Hepatocyte (in vitro differentiated cells): ENCODE measurements around the gene TPRKB.

Source experiments
- EZH2 ChIP-seq: fragments of 200-600 bp; sonication (generic); IDR thresholded peaks from 2 replicates; pipeline ENCODE4 v1.6.1; 2016; ENCODE audit warnings: antibody characterized with exemption, mild to moderate bottlenecking, borderline replicate concordance
- EZH2phosphoT487 ChIP-seq: fragments of 200-600 bp; sonication (generic); IDR thresholded peaks from one replicate; pipeline ENCODE4 v1.6.1; 2018; ENCODE audit warnings: antibody characterized with exemption, mild to moderate bottlenecking, low read depth, moderate library complexity; ENCODE audit not compliant: unreplicated experiment, severe bottlenecking
- TF ChIP-seq, protein P1 (sequence below): fragments of 200-600 bp; sonication (generic); IDR thresholded peaks from 2 replicates; pipeline ENCODE4 v1.5.1; 2016; ENCODE audit warnings: antibody characterized with exemption, mild to moderate bottlenecking; ENCODE audit not compliant: poor library complexity

- TF ChIP-seq, protein P1, sequence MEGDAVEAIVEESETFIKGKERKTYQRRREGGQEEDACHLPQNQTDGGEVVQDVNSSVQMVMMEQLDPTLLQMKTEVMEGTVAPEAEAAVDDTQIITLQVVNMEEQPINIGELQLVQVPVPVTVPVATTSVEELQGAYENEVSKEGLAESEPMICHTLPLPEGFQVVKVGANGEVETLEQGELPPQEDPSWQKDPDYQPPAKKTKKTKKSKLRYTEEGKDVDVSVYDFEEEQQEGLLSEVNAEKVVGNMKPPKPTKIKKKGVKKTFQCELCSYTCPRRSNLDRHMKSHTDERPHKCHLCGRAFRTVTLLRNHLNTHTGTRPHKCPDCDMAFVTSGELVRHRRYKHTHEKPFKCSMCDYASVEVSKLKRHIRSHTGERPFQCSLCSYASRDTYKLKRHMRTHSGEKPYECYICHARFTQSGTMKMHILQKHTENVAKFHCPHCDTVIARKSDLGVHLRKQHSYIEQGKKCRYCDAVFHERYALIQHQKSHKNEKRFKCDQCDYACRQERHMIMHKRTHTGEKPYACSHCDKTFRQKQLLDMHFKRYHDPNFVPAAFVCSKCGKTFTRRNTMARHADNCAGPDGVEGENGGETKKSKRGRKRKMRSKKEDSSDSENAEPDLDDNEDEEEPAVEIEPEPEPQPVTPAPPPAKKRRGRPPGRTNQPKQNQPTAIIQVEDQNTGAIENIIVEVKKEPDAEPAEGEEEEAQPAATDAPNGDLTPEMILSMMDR, result no peak
- TF ChIP-seq EZH2 (no peak), EZH2phosphoT487 (no peak)
Measured at GRCh38 chr2:73746015-73746876, 9.1 kb upstream of the TPRKB start.
